Measurements from ENCODE around the gene CYP24A1. TPM values are rescaled to one million over a fixed set of nuclear protein-coding genes. Genes with fewer than 3 reads are reported as not detected.

Gene CYP24A1
- total RNA-seq, 6 experiments from 2014 or later, result not detected

DNA sequence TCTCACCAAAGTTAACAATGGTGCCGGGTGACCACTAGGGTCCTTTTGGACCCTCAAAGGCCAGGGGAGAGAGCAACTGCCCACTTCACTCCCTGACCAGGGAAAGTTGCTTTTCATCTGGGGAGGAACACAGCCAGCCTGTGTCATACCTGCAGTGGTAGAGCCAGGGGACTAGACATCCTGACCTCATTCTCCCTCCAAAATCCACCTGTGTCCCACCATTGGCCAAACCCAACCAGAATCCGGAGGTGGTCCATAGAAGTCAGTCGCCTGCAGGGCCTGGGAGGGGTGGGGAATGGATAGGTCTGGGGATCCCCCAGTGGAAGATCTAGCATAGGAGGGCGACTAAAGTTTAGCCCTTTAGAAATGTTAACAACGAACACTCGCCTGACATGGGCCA, 46.9 kb upstream of the CYP24A1 start:
- ATAC-seq (peak in 3 of 4 donors; percentile 6 to 9 (median 8)), DNase-seq (no peak)
- intact Hi-C loops (cut with DNase I), result loop anchor here in 1 of 2 donors (10.0 kb wide), 1 partner anchor 424 kb away; no protein-coding TSS in a partner anchor
- Histone ChIP-seq H3K4me3 (no peak overlapping the region), H3K27me3 (no peaks in the 10 kb centered on the region), H3K36me3 (peaks cover 0 to 2% (median 0%) of the 10 kb centered on the region in 4 donors), H3K4me1 (peaks cover 0 to 22% (median 8%) of the 10 kb centered on the region in 4 donors), H3K9me3 (no peaks in the 10 kb centered on the region), H3K27ac (peak overlapping the region in 2 of 3 donors; percentile 38 to 54)
- TF ChIP-seq, protein P1, sequence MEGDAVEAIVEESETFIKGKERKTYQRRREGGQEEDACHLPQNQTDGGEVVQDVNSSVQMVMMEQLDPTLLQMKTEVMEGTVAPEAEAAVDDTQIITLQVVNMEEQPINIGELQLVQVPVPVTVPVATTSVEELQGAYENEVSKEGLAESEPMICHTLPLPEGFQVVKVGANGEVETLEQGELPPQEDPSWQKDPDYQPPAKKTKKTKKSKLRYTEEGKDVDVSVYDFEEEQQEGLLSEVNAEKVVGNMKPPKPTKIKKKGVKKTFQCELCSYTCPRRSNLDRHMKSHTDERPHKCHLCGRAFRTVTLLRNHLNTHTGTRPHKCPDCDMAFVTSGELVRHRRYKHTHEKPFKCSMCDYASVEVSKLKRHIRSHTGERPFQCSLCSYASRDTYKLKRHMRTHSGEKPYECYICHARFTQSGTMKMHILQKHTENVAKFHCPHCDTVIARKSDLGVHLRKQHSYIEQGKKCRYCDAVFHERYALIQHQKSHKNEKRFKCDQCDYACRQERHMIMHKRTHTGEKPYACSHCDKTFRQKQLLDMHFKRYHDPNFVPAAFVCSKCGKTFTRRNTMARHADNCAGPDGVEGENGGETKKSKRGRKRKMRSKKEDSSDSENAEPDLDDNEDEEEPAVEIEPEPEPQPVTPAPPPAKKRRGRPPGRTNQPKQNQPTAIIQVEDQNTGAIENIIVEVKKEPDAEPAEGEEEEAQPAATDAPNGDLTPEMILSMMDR (IDR thresholded peaks at IDR 0.05), result no peak
- no peak for TF ChIP-seq POLR2A (IDR thresholded peaks at IDR 0.05)
- WGBS (ENCODE audit: insufficient coverage, low coverage, low lambda C conversion rate, missing lambda C conversion rate), result 83% methylated on average over 4 of the region's 6 CpGs

- no peak for DNase-seq
- WGBS (ENCODE audit: insufficient coverage, low coverage, low lambda C conversion rate, missing lambda C conversion rate), result 54% methylated on average over 4 of the region's 6 CpGs
- intact Hi-C loops (cut with DNase I), result loop anchor here in 1 of 2 donors (10.0 kb wide), 1 partner anchor 425 kb away; no protein-coding TSS in a partner anchor
These were observed 46.1 kb upstream of the CYP24A1 start for GRCh38 chr20:54219751-54220426.

GRCh38 chr20:54218470-54218869, 44.7 kb upstream of the CYP24A1 start:
- intact Hi-C loops (cut with DNase I), result no loop called here
- ATAC-seq, result no peak
- no peak overlapping the region for H3K4me3 ChIP-seq

More at GRCh38 chr20:54219751-54220426, 46.1 kb upstream of the CYP24A1 start:
- TF ChIP-seq, protein P1 (IDR thresholded peaks at IDR 0.05), result peak; percentile 51 to 66 (median 58)
- TF ChIP-seq POLR2A (IDR thresholded peaks at IDR 0.05), result no peak
- H3K36me3 ChIP-seq, result peaks cover 0 to 10% (median 0%) of the 10 kb centered on the region in 4 donors
- H3K27ac ChIP-seq, result no peak overlapping the region
- ATAC-seq, result peak in 2 of 4 donors; percentile 32 to 46
- no peaks in the 10 kb centered on the region for H3K9me3 ChIP-seq
- peaks cover 0 to 22% (median 8%) of the 10 kb centered on the region in 4 donors for H3K4me1 ChIP-seq
- no peaks in the 10 kb centered on the region for H3K27me3 ChIP-seq
- no peak overlapping the region for H3K4me3 ChIP-seq

DNA sequence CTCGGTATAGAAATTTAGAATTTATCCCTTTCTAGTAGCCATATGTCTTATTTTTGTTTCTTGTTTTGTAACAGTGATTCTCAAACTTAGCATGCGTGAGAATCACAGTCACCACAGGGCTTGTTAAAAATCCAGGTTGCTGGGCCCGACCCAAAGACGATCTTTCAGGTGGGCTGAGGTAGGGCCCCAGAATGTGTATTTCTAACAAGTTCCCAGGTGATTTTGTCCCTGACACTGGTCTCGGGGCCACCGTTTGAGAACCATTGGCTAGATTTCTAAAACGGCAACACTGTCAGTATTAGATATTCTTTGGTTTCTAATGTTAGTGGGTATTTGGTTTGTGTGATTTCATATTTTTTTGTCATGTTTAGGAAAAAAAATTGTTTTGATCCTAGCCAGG, 44.0 kb upstream of the CYP24A1 start:
- H3K27me3 ChIP-seq, result no peaks in the 10 kb centered on the region
- intact Hi-C loops (cut with DNase I), result no loop called here
- no peak overlapping the region for H3K27ac ChIP-seq
- H3K9me3 ChIP-seq, result no peaks in the 10 kb centered on the region
- peaks cover 0 to 22% (median 8%) of the 10 kb centered on the region in 4 donors for H3K4me1 ChIP-seq
- ATAC-seq (no peak), DNase-seq (no peak)
- TF ChIP-seq, protein P1 (IDR thresholded peaks at IDR 0.05), result no peak
- no peak for TF ChIP-seq POLR2A (IDR thresholded peaks at IDR 0.05)
- 83% methylated on average over 7 of the region's 7 CpGs for whole genome bisulfite sequencing (ENCODE audit: insufficient coverage, low coverage, low lambda C conversion rate, missing lambda C conversion rate)
- H3K36me3 ChIP-seq, result peaks cover 0 to 10% (median 0%) of the 10 kb centered on the region in 4 donors
- no peak overlapping the region for H3K4me3 ChIP-seq

More at GRCh38 chr20:54218470-54218869, 44.7 kb upstream of the CYP24A1 start:
- Histone ChIP-seq H3K27ac (no peak overlapping the region), H3K36me3 (peaks cover 0 to 10% (median 0%) of the 10 kb centered on the region in 4 donors), H3K9me3 (no peaks in the 10 kb centered on the region), H3K27me3 (no peaks in the 10 kb centered on the region), H3K4me1 (peaks cover 0 to 22% (median 8%) of the 10 kb centered on the region in 4 donors)
- TF ChIP-seq, protein P1 (IDR thresholded peaks at IDR 0.05), result no peak
- no peak for TF ChIP-seq POLR2A (IDR thresholded peaks at IDR 0.05)
- no peak for DNase-seq
